SU-DHL-6 (cell line): ENCODE results near the gene CREB5.

Experiments
- CTCF ChIP-seq: fragments of 200-600 bp; sonication (generic); IDR thresholded peaks from one replicate; pipeline ENCODE4 v1.5.1; 2017; ENCODE audit warnings: antibody characterized with exemption, mild to moderate bottlenecking, low read length, moderate library complexity; ENCODE audit not compliant: insufficient read depth, poor library complexity, severe bottlenecking
- EZH2phosphoT487 ChIP-seq: fragments of 200-600 bp; sonication (generic), shearing (Covaris generic); conservative IDR thresholded peaks from 2 replicates; pipeline ENCODE4 v1.6.1; 2018; ENCODE audit warnings: mild to moderate bottlenecking, antibody characterized with exemption, low read length, moderate library complexity, mixed read lengths

GRCh38 chr7:28687537-28687936 lies 275.2 kb downstream of the CREB5 start:
- TF ChIP-seq CTCF = no peak
- TF ChIP-seq EZH2phosphoT487 = no peak
